Hepatocyte (in vitro differentiated cells): ENCODE measurements around the gene TEDC1.

Source experiments
- EZH2 ChIP-seq: fragments of 200-600 bp; sonication (generic); IDR thresholded peaks from 2 replicates; pipeline ENCODE4 v1.6.1; 2016; ENCODE audit warnings: antibody characterized with exemption, mild to moderate bottlenecking, borderline replicate concordance
- EZH2phosphoT487 ChIP-seq: fragments of 200-600 bp; sonication (generic); IDR thresholded peaks from one replicate; pipeline ENCODE4 v1.6.1; 2018; ENCODE audit warnings: antibody characterized with exemption, mild to moderate bottlenecking, low read depth, moderate library complexity; ENCODE audit not compliant: unreplicated experiment, severe bottlenecking
- TF ChIP-seq, protein P1 (sequence below): fragments of 200-600 bp; sonication (generic); IDR thresholded peaks from 2 replicates; pipeline ENCODE4 v1.5.1; 2016; ENCODE audit warnings: antibody characterized with exemption, mild to moderate bottlenecking; ENCODE audit not compliant: poor library complexity

- TF ChIP-seq, protein P1, sequence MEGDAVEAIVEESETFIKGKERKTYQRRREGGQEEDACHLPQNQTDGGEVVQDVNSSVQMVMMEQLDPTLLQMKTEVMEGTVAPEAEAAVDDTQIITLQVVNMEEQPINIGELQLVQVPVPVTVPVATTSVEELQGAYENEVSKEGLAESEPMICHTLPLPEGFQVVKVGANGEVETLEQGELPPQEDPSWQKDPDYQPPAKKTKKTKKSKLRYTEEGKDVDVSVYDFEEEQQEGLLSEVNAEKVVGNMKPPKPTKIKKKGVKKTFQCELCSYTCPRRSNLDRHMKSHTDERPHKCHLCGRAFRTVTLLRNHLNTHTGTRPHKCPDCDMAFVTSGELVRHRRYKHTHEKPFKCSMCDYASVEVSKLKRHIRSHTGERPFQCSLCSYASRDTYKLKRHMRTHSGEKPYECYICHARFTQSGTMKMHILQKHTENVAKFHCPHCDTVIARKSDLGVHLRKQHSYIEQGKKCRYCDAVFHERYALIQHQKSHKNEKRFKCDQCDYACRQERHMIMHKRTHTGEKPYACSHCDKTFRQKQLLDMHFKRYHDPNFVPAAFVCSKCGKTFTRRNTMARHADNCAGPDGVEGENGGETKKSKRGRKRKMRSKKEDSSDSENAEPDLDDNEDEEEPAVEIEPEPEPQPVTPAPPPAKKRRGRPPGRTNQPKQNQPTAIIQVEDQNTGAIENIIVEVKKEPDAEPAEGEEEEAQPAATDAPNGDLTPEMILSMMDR, result no peak
- TF ChIP-seq EZH2 (no peak), EZH2phosphoT487 (no peak)
Observed at GRCh38 chr14:105533391-105533790, 42.3 kb downstream of the TEDC1 start.
